ENCODE data around the gene EFCAB14. TPM values are rescaled to one million over a fixed set of nuclear protein-coding genes. Genes with fewer than 3 reads are reported as not detected.

The EFCAB14 gene
- total and polyA plus RNA-seq, 2 of the 4 experiments (the other 2 are of a cell fraction): 28.6 to 43.0 TPM

- TF ChIP-seq CTCF (conservative IDR thresholded peaks at IDR 0.05; ENCODE audit: low read depth, low read length) (no peak), RFX5 (IDR thresholded peaks at IDR 0.05; ENCODE audit: low read depth, low read length) (no peak)
Measured at GRCh38 chr1:46692811-46693770, 25.8 kb downstream of the EFCAB14 start (continued).

Measured in IMR-90 (cell line).